DOHH2 (cell line): ENCODE data around the gene PRAMEF12.
"Not testable (repeated sequence)": the region's sequence is repeated elsewhere in the genome, so short reads cannot be mapped to it uniquely, and the experiment has no call there.

Experiments used
- H3F3A ChIP-seq: fragments of 200-600 bp; sonication (generic), shearing (Covaris generic); 2 replicates; pipeline ENCODE4 v1.6.0; 2016; ENCODE audit warnings: antibody characterized with exemption, mild to moderate bottlenecking; ENCODE audit not compliant: control insufficient read depth, insufficient read depth
- H3K27ac ChIP-seq: fragments of 200-600 bp; sonication (generic); 2 replicates; pipeline ENCODE4 v1.5.1; 2014; ENCODE audit warnings: low read depth, mild to moderate bottlenecking, low read length, moderate library complexity
- H3K27me3 ChIP-seq: fragments of 200-600 bp; sonication (generic); 2 replicates; pipeline ENCODE4 v1.6.1; 2014; ENCODE audit warnings: mild to moderate bottlenecking, low read length, mixed read lengths; ENCODE audit not compliant: control insufficient read depth
- H3K36me3 ChIP-seq: fragments of 200-600 bp; sonication (generic); 2 replicates; pipeline ENCODE4 v1.6.1; 2014; ENCODE audit warnings: mild to moderate bottlenecking, low read length, moderate library complexity, mixed read lengths; ENCODE audit not compliant: control insufficient read depth
- H3K4me1 ChIP-seq: fragments of 200-600 bp; sonication (generic); 2 replicates; pipeline ENCODE4 v1.6.1; 2014; ENCODE audit warnings: mild to moderate bottlenecking, low read length, mixed read lengths; ENCODE audit not compliant: control insufficient read depth
- H3K4me2 ChIP-seq: fragments of 200-600 bp; sonication (generic); 2 replicates; pipeline ENCODE4 v1.6.0; 2014; ENCODE audit warnings: mild to moderate bottlenecking, low read length, moderate library complexity
- H3K4me3 ChIP-seq: fragments of 200-600 bp; sonication (generic); 2 replicates; pipeline ENCODE4 v1.5.1; 2014; ENCODE audit warnings: mild to moderate bottlenecking, low read length, mixed read lengths
- H3K79me2 ChIP-seq: fragments of 200-600 bp; sonication (generic); 2 replicates; pipeline ENCODE4 v1.6.1; 2014; ENCODE audit warnings: mild to moderate bottlenecking, low read length, mixed read lengths; ENCODE audit not compliant: control insufficient read depth
- H3K9me2 ChIP-seq: fragments of 200-600 bp; sonication (generic); replicated peaks from 2 replicates; pipeline ENCODE4 v1.6.1; 2014; ENCODE audit warnings: mild to moderate bottlenecking, low read length, mixed read lengths; ENCODE audit not compliant: control insufficient read depth
- H3K9me3 ChIP-seq: fragments of 200-600 bp; sonication (generic); 2 replicates; pipeline ENCODE4 v1.6.1; 2014; ENCODE audit warnings: antibody characterized with exemption, low read length, mixed read lengths; ENCODE audit not compliant: control insufficient read depth, insufficient read depth
- H4K20me1 ChIP-seq: fragments of 200-600 bp; sonication (generic); 2 replicates; pipeline ENCODE4 v1.6.0; 2014; ENCODE audit warnings: low read depth, mild to moderate bottlenecking, antibody characterized with exemption, low read length, moderate library complexity; ENCODE audit not compliant: control insufficient read depth, insufficient read depth
- CTCF ChIP-seq: fragments of 200-600 bp; sonication (generic); IDR thresholded peaks from one replicate; pipeline ENCODE4 v1.5.1; 2014; ENCODE audit warnings: antibody characterized with exemption, mild to moderate bottlenecking, low read depth, low read length; ENCODE audit not compliant: poor library complexity, severe bottlenecking
- EZH2phosphoT487 ChIP-seq: fragments of 200-600 bp; sonication (generic); IDR thresholded peaks from 2 replicates; pipeline ENCODE4 v1.6.1; 2017; ENCODE audit warnings: borderline replicate concordance, mild to moderate bottlenecking, antibody characterized with exemption, low read length, moderate library complexity, mixed read lengths

Gene PRAMEF12

GRCh38 chr1:12773438-12773837 lies at the start of gene PRAMEF12:
Gene PRAMEF12, plus strand, starts transcription at chr1:12773738. Its CDS starts 1,130 bp downstream, at chr1:12774868.
- H3K79me2 ChIP-seq, result no peaks in the 10 kb centered on the region
- no peaks in the 10 kb centered on the region for H3F3A ChIP-seq
- no peak within 1 kb of the TSS for H3K4me2 ChIP-seq

GRCh38 chr1:12728391-12728790 lies 45.1 kb upstream of the PRAMEF12 start:
- Histone ChIP-seq H3K4me2 (no peak overlapping the region), H4K20me1 (no peaks in the 10 kb centered on the region), H3K9me3 (no peaks in the 10 kb centered on the region), H3K27ac (no peak overlapping the region), H3K36me3 (no peaks in the 10 kb centered on the region), H3K9me2 (no peaks in the 10 kb centered on the region), H3F3A (no peaks in the 10 kb centered on the region), H3K4me3 (no peak overlapping the region), H3K27me3 (no peaks in the 10 kb centered on the region), H3K79me2 (no peaks in the 10 kb centered on the region), H3K4me1 (no peaks in the 10 kb centered on the region)
- TF ChIP-seq EZH2phosphoT487, result no peak
- TF ChIP-seq CTCF, result no peak

More at GRCh38 chr1:12773438-12773837, at the start of gene PRAMEF12:
- H3K36me3 ChIP-seq, result no peaks in the 10 kb centered on the region
- H3K27me3 ChIP-seq, result peaks cover 7% of the 10 kb centered on the region
- no peak for TF ChIP-seq EZH2phosphoT487
- no peak for TF ChIP-seq CTCF
- H3K9me2 ChIP-seq, result no peaks in the 10 kb centered on the region
- H3K4me3 ChIP-seq, result no peak within 1 kb of the TSS
- no peaks in the 10 kb centered on the region for H3K4me1 ChIP-seq
- no peaks in the 10 kb centered on the region for H3K9me3 ChIP-seq
- no peak within 1 kb of the TSS for H3K27ac ChIP-seq
- H4K20me1 ChIP-seq, result no peaks in the 10 kb centered on the region

GRCh38 chr1:12730156-12730555 lies 43.4 kb upstream of the PRAMEF12 start:
- H4K20me1 ChIP-seq, result no peaks in the 10 kb centered on the region
- no peaks in the 10 kb centered on the region for H3K79me2 ChIP-seq
- H3K27ac ChIP-seq, result no peak overlapping the region
- no peaks in the 10 kb centered on the region for H3K4me1 ChIP-seq
- H3K4me3 ChIP-seq, result no peak overlapping the region
- no peaks in the 10 kb centered on the region for H3F3A ChIP-seq
- TF ChIP-seq CTCF (no peak), EZH2phosphoT487 (no peak)
- no peaks in the 10 kb centered on the region for H3K9me2 ChIP-seq
- H3K36me3 ChIP-seq, result no peaks in the 10 kb centered on the region
- H3K4me2 ChIP-seq, result no peak overlapping the region
- peaks cover 3% of the 10 kb centered on the region; the same call in 1 of the 2 replicates for H3K27me3 ChIP-seq
- H3K9me3 ChIP-seq, result no peaks in the 10 kb centered on the region

GRCh38 chr1:12731084-12731483 lies 42.5 kb upstream of the PRAMEF12 start:
- not testable (repeated sequence) for H3K4me1 ChIP-seq, H3F3A ChIP-seq, H4K20me1 ChIP-seq, H3K9me2 ChIP-seq, H3K79me2 ChIP-seq, H3K4me2 ChIP-seq, H3K36me3 ChIP-seq, H3K27me3 ChIP-seq, H3K9me3 ChIP-seq, H3K4me3 ChIP-seq, H3K27ac ChIP-seq
